Kidney glomerular epithelial cell (primary cell): ENCODE results near the gene COQ8A.
"Not testable (repeated sequence)": the region's sequence is repeated elsewhere in the genome, so short reads cannot be mapped to it uniquely, and the experiment has no call there.

Experiments used
- DNase-seq: peaks from one replicate; lab custom pipeline; 2025; lab: John Stamatoyannopoulos, UW

COQ8A gene

GRCh38 chr1:226985839-226986463, 45.9 kb downstream of the COQ8A start:
- DNase-seq: no peak

DNA sequence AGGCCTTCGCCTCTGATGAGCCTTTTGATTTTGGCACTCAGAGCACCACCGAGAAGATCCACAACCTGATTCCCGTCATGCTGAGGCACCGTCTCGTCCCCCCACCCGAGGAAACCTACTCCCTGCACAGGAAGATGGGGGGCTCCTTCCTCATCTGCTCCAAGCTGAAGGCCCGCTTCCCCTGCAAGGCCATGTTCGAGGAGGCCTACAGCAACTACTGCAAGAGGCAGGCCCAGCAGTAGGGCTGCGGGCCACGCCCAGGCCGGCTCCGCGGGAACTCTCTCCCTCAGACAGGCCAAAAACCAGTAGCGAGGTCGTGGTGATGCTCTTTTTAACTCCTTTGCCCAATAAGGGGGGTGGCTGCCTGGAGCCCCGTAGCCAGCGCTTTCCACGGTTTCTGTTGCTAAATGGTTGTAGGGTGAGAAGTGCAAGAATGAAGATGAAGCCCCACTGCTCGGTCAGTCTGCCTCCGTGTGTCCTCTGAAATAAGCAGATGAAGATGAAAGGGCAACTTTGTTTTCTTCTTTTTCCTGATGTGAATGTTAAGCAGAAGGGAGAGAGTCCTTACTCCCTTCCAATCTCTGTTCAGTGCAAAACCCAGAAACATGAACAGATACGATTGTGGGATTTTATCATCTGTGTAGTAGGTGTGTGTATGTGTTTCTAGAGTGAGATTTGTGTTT, 46.5 kb downstream of the COQ8A start:
- no peak for DNase-seq

- DNase-seq: no peak
Observed at GRCh38 chr1:226987179-226987536, 47.1 kb downstream of the COQ8A start.

DNA sequence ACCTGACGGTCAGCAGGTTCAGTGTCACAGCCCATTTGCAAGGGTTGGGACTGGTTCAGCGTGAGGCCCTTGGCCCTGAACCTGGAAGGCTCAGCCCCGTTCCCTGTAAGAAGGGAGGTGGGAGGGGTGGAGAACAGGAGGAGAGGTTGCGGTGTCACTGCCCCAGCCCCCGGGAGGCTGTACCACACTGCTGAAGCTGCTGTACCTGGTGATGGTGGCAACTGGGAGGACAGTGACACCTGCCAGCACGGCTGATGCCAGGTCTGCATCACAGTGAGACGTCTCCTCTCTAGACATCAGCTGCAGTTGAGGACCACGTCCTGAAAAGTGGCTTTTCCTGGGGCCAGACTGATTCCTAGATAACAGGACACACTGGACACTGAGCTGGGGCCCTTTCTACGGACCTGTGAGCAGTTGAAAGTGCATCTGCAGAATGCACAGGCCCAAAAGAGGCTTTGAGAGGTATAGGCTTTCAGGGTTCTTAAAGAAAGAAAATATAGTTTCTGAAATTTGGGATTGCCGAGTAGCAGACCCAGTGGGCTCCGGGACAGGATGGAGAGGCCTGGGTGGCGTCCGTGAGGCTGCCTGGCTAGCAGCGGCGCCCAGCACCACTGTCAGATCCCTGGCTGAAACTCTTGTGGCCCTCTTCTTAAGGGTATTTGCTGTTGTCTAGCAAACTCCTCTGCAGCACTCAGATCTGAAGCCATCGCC, 47.7 kb downstream of the COQ8A start:
- DNase-seq: no peak

DNA sequence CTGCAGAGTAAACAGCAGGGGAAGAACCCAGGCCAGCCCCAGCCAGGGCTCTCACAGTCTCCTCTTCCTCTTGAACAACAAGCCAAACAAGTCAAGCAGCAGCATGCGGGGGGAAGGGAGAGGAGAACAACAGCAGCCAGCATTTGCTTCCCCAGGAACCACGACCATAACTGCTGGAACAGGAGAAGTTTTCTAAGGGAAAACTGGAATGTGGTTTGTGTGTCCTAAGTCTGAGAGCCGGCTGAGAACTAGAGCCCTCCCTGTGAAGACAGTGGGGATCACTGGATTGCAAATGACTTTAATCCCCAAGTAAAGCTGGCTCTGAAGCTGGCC, 48.2 kb downstream of the COQ8A start:
- DNase-seq: no peak

GRCh38 chr1:226989085-226989920, 49.2 kb downstream of the COQ8A start:
- DNase-seq: no peak

- DNase-seq: no peak
Observed at GRCh38 chr1:226990133-226990716, 50.1 kb downstream of the COQ8A start.

- DNase-seq: no peak
Observed at GRCh38 chr1:226991920-226992319, 51.8 kb downstream of the COQ8A start.

DNA sequence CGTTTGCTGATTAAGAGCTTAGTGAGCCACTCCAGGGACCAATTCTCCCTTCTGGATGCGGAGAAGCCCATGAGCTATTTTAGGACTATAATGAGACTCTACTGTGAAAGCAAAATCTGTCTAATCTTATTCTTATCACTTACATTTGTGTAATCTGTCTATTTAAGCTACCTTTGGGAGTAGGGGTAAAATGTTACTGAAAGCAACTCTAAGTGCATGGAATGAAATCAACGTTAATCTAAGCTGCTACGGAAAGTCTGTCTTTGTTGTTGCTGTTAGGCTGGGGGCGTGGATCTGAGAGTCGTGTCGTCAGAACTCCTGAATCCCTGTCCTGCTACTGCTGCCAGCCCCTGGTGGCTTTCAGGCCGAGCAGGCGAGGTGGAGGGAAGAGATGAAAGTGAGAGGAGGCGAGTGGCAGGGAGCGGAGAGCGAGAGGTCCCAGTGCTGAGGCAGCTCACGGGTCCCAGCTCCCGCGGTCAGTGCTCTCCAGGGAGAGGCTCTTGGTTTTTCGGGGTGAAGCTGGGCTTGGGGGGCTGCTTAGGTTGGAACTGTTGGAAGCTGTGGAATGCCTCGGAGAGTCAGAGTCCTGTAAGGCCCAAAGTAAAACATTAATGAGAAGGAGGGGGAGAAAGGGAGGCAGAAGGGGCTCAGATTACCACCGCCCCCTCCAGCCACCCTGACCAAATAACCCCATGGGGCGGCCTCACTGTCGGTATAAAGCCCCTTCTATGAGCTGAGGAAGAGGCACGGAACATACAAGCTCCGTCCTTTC, 53.9 kb downstream of the COQ8A start:
- DNase-seq: no peak

DNA sequence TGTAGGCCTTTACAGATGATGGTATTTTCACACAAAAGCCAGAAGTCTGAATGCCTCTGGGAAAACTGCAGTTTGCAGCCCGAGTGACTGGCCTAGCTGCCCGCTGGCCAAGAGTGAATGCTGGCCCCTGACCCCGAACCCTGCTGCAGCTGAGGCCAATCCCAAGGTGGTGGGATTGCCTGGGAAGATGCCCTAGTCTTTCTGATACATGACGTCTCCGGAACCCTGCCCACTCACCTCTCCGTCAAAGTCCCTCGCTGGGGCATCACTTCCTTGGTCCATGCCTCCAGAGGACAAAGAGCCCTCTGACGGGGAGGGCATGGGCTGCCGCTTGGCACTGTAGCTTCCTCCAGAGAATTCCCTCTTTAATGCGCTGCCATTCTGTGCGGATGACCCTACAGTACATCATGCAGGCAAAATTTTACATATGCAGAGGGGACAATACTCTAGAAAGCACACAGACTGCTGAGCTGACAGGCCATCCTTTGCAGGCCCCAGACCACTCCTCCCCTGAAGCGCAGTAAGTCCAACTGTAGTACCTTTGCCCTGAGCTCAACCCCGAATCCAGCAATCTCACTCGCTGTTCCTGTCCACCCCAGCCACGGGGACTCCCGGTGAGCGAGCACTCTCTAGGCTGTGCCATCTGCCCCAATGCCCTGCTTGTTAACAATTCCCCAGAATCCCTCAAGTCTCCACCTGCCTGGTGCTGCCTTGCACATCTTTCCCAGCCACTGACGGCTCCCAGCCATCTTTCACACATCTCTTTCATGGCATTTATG, 54.7 kb downstream of the COQ8A start:
- DNase-seq: no peak

DNA sequence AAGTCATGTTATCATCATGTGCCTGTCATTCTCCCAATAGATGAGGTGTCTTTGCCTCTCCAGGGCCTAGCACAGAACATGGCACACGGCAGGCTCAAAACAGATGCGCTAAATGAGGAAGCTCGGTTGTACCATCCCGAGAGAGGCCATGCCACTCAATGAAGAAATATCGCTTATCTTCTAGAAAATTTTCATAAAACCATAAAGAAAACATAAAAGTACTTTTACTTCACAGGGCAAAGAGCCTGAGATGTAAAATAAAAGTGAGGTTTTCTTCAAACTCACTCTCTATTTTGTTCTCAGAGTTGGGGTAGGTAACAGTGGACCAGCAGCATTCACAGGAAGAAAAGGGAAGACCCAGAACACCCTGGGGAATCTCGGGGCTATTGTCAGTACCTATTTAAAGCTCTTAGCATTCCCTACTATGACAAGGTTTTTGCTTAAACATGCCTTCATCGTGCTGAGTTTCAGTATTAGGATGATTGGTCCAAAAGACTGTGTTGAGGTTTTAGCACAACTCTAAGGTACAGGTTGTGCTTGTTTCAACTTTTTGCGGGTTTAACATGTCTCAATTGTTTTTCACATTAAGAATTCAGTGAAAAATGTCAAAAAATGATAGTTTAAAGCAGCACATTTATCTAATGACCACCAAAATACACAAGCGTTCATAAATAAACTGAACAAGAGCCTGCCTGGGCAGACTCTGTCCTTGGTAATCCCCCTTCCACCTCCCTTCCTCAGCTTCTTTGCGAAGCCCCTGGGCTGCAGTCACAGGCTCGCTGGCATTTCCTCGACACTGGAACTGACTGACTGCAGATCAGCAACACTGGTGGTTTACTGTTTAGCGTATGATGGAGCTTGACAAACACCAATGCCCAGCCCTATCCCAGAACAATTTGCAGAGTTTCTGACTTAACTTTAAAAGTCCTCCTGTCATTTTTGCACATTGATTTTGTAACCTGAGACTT, 55.6 kb downstream of the COQ8A start:
- DNase-seq: no peak

- DNase-seq: not testable (repeated sequence)
Observed at GRCh38 chr1:226999579-226999978, 59.5 kb downstream of the COQ8A start.

- no peak for DNase-seq
Observed at GRCh38 chr1:227002531-227003049, 62.5 kb downstream of the COQ8A start.

GRCh38 chr1:227003165-227003564, 63.1 kb downstream of the COQ8A start:
- no peak for DNase-seq

DNA sequence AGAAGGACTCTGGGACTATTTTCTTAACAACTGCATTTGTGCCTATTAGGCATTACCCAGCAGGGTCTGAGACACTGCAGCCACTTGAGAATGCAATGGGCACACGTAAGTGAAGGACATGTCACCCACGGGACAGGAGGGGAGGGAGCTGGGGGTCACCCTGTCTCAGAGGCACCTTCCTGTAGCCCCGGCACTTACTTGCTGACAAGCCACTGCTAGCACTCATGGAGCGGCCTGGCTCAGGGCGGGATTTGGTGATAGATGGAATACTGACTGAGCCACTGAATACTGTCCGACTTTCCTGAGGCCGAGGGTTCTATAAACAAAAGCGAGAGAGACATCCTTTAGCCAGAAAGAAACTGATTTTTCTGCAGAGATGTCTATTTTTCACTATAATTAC, 64.7 kb downstream of the COQ8A start:
- no peak for DNase-seq

GRCh38 chr1:227006226-227006796, 66.2 kb downstream of the COQ8A start:
- DNase-seq: no peak

- DNase-seq: no peak
Observed at GRCh38 chr1:227009937-227010336, 69.8 kb downstream of the COQ8A start.

DNA sequence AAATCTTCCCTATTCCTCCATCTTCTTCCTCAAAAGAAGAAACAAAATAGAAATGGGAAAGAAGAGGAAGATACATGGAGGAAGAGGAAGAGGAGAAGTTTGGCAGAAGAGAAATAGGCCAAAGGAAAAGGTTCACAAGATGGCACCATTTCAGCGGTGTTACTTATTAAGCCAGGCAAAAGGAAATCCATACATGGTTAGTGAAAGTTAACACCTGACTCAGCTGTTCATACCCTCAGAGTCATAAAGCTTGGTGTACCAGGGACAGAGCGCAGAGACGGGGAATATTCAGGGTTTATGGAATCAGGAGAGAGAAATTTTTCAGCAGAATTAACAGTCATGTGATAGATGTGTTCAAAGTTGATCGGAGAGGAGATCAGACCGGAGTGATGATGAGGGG, 70.6 kb downstream of the COQ8A start:
- DNase-seq: no peak

DNA sequence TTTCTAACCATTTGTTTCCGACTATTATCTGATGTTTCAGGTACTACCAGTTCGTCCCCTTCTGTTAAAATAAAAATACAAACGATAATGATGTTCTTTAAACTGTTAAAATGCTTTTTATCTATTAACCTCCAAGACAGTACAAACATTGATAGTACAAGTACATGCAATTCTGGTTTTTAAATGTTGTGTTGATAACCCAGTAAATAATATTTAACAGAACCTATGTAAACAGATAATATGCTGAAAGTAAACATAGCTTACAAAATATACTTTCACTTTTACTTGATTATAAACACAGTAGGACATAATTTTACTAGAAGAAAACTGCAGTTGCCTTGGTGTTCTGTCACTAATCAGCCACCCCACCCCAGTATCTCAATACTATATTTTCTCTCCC, 76.9 kb downstream of the COQ8A start:
- no peak for DNase-seq
